HG03575 (cell line): ENCODE results near the gene DGKZ.

ENCODE experiments used
- ATAC-seq: cut with Tn5 transposase; IDR thresholded peaks from one replicate; pipeline ENCODE4 v1.9.1; 2021; ENCODE audit not compliant: unreplicated experiment, insufficient number of reproducible peaks, low FRiP score; ENCODE audit errors: extremely low read depth

The DGKZ gene

DNA sequence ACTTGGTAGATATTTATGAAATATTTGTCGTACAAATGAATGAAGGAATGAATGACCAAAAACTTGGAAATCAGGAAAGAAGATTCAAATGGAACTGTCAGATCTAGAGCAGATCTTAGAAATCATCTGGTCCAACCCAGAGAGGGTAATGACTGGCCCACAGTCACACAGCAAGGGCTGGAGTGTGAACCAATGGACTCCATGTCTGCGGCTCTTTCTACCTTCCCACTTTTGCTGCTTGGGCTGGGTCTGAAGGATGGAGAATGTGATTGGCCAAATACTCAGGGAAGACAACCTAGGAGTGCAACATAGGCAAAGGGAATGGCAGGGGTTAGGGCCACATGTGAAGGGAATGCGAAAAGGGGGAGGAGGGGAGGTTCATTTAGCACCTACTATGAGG lies 5.8 kb upstream of the DGKZ start:
- no peak for ATAC-seq

DNA sequence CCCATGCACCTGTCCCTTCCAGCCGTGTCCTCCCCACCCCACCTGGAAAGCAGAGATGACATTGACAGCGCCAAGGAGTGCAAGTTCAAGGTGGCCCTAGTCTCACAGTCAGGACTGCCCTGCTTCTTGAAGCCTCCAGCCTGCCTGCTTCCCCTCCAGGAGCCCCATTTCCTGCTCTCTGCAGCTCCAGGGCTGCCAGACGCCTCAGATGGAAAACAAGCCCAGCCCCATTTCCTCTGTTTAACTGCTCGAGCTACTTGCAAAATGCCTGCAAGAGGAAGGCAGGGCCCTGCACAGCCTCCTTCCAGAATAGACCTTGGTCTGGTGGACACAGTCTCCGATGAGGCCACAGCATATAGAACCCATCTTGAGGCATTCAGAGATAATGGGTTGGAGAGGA lies 5.0 kb upstream of the DGKZ start:
- no peak for ATAC-seq

DNA sequence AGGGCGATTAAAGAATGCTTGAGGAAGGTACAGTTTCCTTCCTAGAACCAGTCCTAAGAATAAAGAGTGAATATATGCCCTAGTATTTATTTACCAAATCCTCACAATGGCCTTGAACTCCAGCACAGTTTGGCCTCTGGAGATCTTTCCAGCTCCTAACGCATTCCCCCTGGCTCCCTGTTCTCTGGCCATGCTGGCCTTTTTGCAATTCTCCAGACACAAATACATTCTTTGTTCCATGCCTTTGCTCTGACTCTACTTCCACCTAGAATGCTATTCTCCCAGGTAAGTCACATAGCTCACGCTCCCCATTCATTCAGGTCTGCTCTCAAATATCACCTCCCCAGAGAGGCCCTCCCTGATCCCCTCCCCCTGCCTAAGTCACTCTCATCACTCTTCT lies 3.7 kb upstream of the DGKZ start:
- ATAC-seq, result no peak

GRCh38 chr11:46345131-46345597 lies 2.1 kb upstream of the DGKZ start:
- ATAC-seq, result no peak

DNA sequence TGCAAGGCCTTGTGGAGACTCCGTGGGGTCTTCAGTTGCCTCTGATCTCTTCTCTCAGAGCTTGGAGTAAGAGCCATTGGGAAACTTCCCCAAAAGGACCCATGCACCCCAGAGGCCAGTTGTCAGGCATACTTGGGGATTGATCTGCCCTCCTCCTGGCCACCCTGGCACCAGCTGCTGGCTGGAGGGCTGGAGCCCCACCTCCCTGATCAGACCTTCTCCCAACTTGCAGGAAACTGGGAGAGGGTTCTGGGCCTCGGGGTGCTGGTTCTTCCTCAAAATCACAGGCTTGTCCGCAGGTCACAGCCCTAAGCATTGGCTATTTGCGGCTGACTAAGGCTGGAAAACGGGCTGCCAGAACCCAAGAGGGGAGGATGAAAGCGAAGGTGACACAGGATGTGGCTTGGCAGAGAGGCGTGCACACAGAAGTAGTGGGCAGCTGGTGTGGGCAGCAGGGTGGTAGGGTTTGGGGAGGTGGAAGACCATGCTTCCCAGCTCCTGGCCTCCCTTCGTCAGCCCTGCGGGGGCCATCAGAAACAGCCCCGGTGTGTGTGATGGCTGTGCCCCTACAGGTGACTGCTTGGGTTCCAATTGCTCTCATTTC lies 1.3 kb upstream of the DGKZ start:
- no peak for ATAC-seq

DNA sequence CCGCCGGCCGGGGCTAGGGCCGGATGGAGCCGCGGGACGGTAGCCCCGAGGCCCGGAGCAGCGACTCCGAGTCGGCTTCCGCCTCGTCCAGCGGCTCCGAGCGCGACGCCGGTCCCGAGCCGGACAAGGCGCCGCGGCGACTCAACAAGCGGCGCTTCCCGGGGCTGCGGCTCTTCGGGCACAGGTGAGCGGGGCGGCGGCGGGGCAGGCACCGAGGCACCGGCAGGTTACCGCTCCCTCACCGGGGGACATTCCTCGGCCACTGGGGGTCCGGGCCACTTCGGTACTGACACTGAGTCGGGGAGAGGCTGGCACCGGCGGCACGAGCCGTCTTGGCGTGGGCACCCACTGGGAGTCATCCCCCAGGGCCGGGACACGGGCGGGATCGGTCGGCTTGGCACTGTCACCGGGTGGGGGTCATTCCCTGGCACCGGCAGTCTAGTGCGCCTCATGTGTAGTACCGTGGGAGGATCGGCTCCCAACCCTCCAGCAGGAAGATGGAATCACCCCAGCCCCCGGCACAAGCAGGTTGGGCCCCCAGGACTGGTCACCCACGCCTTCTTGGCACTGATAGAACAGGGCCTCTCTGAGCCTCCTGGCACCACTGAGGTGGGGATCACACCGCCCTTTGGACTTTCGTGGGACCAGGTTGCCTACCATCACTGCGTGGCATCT lies 511 bp downstream of the DGKZ start:
- ATAC-seq, result no peak

GRCh38 chr11:46348566-46349401 lies 1.5 kb downstream of the DGKZ start:
- ATAC-seq, result no peak

DNA sequence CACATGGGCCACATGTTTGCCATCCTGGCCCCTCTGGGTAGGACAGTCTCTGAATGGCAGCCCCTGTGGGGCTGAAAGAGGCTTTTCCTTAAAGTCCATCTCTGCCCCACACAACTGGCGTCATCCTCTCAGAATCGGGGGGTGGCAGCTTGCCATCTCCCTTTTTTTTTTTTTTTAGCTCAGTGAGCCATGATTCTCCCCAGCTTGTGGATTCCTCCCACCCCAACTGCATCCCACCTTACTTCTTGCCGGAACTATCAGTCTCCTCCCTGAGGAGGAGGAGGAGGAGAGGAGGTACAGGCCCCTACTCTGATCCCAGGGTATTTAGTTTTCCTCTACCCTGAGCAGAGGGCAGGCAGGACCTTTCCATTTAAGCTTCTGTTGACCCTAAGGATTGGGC lies 3.4 kb downstream of the DGKZ start:
- ATAC-seq, result no peak

- no peak for ATAC-seq
These were observed 3.9 kb downstream of the DGKZ start for GRCh38 chr11:46351148-46351547.

DNA sequence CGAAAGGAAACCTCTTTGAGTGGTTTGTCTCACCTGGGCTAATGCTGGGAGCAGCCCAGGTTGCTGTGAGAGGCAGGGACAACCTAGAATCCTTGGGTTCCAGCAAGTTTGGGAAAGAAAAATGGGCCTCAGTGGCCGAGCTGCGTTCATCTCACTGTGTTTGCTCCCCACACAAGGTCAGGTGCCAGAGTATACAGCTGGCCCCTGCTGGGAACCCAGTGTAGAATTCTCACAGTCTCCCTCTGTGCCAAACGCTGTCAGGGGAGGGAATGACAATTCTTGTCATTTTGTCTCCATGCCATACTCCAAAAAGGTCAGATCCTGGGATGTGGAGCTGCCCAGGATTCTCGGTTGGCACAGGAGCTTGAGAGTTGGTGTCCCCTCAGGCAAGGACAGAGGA lies 4.3 kb downstream of the DGKZ start:
- ATAC-seq, result no peak

GRCh38 chr11:46352063-46352841 lies 5.0 kb downstream of the DGKZ start:
- no peak for ATAC-seq

DNA sequence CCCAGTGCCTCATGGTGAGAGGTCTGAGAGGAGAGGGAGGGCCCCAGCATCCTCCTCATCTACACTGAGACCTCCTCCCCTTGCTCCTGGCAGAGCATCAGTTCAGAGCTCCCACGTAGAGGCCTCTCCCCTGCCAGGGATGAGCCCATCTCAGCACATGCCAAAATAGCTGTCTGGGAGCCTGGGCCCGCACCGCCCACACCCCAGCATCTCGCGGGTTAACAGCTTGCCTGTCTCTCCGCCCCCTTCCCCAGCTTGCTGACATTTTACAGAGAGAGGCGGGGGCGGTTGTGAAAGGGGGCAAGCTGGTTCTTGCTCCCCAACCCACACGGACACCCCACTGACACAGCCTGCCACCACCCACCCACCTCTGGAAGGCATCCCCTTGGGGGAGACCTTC lies 6.4 kb downstream of the DGKZ start:
- ATAC-seq, result no peak

DNA sequence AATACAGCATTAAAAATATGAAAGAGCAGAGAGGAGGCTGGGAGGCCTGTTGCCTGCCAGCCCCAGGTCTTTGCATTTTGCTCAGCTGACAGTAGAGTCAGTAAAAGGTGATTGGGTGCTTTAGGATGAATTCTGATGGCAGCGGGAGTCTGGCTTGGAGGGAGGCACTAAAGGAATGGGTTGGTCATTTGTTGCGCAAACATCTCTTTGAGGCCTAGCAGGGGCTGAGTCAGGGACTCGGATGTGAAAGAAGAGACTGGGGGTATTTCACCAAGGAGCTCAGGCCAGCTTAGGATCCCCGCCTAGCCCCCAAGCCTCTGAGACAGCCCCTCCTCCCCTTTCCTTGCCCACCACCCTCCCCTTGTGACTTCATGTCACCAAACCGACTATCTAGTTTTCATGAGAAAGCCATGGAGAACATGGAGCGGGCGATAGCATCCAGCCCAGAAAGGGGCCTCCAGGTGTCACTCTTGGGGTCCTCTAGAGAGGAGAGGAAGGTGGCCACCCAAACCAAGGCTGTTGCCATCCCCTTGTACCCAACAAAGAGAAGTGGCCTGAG lies 9.7 kb downstream of the DGKZ start:
- ATAC-seq, result no peak

DNA sequence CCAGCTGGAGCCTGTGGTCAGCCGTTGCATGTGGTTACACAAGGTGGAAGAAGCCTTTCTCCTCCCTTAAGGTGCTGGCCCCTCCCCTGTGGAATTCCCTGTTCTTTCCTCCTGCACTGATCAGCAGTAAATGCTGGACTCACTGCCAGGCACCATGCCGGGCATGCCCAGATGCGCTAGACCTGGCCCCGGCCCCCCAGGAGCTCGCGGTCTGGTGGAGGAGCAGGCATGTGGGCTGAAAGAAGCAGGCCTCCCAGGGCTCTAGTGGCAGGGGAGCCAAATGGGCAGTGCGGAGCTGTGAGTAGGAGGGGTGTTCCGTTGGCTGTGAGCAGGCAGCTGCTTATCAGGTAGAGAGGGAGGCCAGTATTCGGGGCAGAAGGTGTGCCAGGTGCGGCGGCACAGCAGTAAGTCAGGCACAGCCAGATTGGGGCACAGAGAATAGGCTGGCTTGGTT lies 10.2 kb downstream of the DGKZ start:
- ATAC-seq, result no peak

DNA sequence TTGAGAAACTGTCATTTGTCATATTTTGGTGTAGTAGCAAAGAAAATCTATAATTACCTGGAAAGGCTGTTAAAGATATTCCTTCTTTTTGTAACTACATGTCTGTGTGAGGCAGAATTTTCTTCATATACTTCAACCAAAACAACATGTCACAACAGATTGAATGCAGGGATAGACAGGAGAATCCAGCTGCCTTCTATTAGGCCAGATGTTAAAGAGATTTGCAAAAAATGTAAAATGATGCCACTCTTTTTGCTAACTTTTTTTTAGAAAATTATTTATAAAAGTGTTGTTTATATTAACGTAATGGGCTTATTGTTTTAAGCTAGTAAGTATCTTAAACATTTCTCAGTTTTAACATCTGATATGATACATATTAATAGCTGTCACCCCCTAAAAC lies 12.7 kb downstream of the DGKZ start:
- ATAC-seq, result no peak

- no peak for ATAC-seq
These were observed 13.6 kb downstream of the DGKZ start for GRCh38 chr11:46360878-46361277.

DNA sequence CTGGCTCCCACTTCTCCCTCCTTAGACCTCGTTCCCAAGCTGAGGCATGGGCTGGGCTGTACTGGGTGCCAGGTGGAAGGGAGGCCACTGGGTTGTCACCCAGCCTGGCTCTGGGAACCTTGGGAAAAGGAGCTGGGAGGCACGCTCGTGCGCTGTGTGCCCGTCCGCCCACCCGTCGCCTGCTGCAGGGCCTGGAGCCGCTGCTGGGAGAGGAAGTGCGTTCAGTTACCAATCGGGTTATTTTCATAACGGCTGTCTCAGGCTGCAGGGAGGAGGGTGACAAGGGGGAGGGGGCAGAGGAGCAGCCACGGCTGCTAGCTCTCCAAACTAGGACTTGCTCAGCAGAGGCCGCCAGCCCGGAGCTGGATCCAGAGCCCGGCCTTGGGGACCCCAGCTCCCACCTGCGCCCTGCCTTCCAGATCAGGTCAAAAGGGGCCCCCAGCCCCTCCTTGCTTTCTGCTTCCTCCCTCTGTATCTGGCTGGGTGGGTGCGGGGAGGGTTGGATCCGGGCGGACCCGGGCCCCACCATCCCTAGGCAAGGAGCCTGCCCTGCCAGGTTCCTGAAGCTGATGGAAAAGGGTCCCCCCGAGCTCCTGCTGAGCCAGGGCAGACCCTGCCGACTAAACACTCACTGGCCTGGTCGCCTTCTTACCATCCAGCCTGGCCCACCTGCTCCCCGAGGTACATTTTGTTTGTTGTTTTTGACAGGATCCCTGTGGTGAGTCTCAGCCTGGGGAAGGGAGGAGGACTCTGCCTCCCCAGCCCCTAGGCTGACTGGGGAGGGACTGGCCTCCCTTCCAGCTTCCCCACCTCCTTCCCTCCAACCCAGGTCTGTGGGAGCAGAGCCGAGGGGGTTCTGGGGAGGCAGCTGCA lies 14.3 kb downstream of the DGKZ start:
- ATAC-seq, result no peak
